Measurements from ENCODE around the gene MPV17L2. TPM values are rescaled to one million over a fixed set of nuclear protein-coding genes. Genes with fewer than 3 reads are reported as not detected.

The MPV17L2 gene
- polyA plus RNA-seq, 1 donor from 2014 or later = 17.7 TPM

DNA sequence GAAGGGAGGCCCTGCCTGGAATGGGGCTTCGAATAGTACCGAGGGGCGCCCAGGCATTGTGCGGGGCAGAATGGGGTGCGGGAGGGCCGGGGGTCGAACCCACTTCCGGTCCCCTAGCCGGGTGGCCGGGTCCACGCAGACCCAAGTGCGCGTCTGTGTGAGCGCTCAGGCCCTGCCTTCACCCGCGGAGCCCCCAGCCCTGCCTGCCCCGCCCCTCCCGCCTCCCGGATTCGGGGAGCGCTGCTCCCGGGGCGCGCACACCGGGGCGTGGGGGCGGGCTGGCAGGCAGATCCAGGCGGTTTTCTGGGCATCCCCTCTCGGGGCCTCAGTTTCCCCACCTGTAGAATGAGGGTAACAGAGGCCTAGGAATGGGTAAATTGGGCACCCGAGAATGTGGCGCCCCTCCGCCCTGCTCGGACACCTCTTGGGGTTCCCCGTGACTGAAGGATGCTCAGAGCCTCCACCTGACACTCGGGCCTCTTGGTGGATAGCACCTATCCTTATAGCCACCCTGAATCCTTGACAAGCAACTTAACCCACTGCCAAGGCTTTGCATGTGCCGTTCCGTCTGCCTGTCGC is 39.4 kb upstream of the MPV17L2 start:
- Histone ChIP-seq H2AFZ (ENCODE audit: low read depth, low read length) (peak overlapping the region; percentile 60), H4K20me1 (ENCODE audit: insufficient read depth) (no peaks in the 10 kb centered on the region)

DNA sequence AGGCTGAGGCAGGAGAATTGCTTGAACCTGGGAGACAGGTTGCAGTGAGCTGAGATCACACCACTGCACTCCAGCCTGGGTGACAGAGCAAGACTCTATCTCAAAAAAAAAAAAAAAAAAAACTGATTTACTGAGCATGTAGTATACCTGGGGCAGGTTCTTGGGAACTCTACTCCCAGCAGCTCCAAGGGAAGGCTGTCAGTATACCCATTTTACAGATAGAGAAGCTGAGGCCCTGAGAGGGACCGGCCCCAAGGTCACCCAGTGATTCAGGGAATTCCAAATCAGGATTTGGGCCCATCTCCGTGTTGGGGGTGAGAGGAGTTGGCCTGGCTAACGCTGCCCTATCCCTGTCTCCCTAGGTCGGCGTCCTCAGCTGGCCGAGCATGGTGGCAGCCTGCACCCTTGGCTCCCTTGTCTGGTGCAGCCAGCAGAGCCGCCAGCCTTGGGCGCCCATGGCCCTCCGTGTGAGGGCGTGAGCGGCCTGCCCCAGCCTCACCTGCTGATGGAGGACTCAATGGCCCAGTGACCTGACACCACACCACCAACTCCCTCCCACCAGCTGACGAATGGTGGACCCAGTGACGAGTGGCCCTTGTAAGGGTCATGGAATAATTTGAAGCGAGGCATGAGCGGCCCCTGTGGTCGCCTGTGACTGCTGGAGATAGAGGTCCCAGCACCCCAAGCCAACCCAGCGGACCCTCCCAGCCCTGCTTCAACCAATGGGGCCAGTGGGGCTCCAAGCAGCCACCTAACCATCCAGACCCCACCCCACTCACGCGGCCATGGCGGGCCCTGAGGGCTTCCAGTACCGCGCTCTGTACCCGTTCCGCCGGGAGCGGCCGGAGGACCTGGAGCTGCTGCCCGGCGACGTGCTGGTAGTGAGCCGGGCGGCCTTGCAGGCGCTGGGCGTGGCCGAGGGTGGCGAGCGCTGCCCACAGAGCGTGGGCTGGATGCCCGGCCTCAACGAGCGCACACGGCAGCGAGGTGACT is 37.6 kb upstream of the MPV17L2 start:
- no peaks in the 10 kb centered on the region for H3K9me3 ChIP-seq (ENCODE audit: low read length)
- H3K36me3 ChIP-seq (ENCODE audit: insufficient read depth, low read length) = no peaks in the 10 kb centered on the region
- H3K27ac ChIP-seq (ENCODE audit: low read length) = no peak overlapping the region
- H3K79me2 ChIP-seq (replicated peaks; ENCODE audit: insufficient read depth, low read length) = peaks cover 5% of the 10 kb centered on the region
- TF ChIP-seq POLR2AphosphoS5 (IDR thresholded peaks at IDR 0.05) = no peak
- no peak for TF ChIP-seq TAF1 (IDR thresholded peaks at IDR 0.05; ENCODE audit: low read depth)
- no peak for TF ChIP-seq EZH2 (IDR thresholded peaks at IDR 0.05; ENCODE audit: borderline replicate concordance, insufficient read depth, low read length, poor library complexity, severe bottlenecking)
- no peaks in the 10 kb centered on the region for H3K27me3 ChIP-seq (ENCODE audit: insufficient read depth, low read depth, low read length)
- H3F3A ChIP-seq (ENCODE audit: insufficient read depth, low read length, poor library complexity, severe bottlenecking) = no peaks in the 10 kb centered on the region
- no peak overlapping the region for H3K4me3 ChIP-seq (ENCODE audit: low read length)
- H4K20me1 ChIP-seq (ENCODE audit: insufficient read depth) = no peaks in the 10 kb centered on the region
- no peak overlapping the region for H2AFZ ChIP-seq (ENCODE audit: low read depth, low read length)
- no peak overlapping the region for H3K9ac ChIP-seq (ENCODE audit: low read length)
- no peak overlapping the region for H3K4me2 ChIP-seq (ENCODE audit: low read length)
- H3K9me2 ChIP-seq (ENCODE audit: insufficient read depth, low read length) = no peaks in the 10 kb centered on the region

More for the DNA sequence above, 39.4 kb upstream of the MPV17L2 start:
- H3K9me3 ChIP-seq (ENCODE audit: low read length) = no peaks in the 10 kb centered on the region
- peak overlapping the region; percentile 63 for H3K4me2 ChIP-seq (ENCODE audit: low read length)
- peak overlapping the region; percentile 92 for H3K9ac ChIP-seq (ENCODE audit: low read length)
- H3K27ac ChIP-seq (ENCODE audit: low read length) = peak overlapping the region; percentile 96
- peak overlapping the region; percentile 96 for H3K4me3 ChIP-seq (ENCODE audit: low read length)
- TF ChIP-seq EP300 (conservative IDR thresholded peaks at IDR 0.05; ENCODE audit: poor library complexity, severe bottlenecking) (no peak), RAD21 (conservative IDR thresholded peaks at IDR 0.05) (no peak), MXI1 (conservative IDR thresholded peaks at IDR 0.05; ENCODE audit: poor library complexity, severe bottlenecking) (no peak), TAF1 (IDR thresholded peaks at IDR 0.05; ENCODE audit: low read depth) (no peak), POLR2AphosphoS5 (IDR thresholded peaks at IDR 0.05) (no peak), EZH2 (IDR thresholded peaks at IDR 0.05; ENCODE audit: borderline replicate concordance, insufficient read depth, low read length, poor library complexity, severe bottlenecking) (no peak), SMC3 (conservative IDR thresholded peaks at IDR 0.05; ENCODE audit: poor library complexity) (no peak)
- TF ChIP-seq, protein P1, sequence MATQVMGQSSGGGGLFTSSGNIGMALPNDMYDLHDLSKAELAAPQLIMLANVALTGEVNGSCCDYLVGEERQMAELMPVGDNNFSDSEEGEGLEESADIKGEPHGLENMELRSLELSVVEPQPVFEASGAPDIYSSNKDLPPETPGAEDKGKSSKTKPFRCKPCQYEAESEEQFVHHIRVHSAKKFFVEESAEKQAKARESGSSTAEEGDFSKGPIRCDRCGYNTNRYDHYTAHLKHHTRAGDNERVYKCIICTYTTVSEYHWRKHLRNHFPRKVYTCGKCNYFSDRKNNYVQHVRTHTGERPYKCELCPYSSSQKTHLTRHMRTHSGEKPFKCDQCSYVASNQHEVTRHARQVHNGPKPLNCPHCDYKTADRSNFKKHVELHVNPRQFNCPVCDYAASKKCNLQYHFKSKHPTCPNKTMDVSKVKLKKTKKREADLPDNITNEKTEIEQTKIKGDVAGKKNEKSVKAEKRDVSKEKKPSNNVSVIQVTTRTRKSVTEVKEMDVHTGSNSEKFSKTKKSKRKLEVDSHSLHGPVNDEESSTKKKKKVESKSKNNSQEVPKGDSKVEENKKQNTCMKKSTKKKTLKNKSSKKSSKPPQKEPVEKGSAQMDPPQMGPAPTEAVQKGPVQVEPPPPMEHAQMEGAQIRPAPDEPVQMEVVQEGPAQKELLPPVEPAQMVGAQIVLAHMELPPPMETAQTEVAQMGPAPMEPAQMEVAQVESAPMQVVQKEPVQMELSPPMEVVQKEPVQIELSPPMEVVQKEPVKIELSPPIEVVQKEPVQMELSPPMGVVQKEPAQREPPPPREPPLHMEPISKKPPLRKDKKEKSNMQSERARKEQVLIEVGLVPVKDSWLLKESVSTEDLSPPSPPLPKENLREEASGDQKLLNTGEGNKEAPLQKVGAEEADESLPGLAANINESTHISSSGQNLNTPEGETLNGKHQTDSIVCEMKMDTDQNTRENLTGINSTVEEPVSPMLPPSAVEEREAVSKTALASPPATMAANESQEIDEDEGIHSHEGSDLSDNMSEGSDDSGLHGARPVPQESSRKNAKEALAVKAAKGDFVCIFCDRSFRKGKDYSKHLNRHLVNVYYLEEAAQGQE (IDR thresholded peaks at IDR 0.05; ENCODE audit: borderline replicate concordance) = no peak
- TF ChIP-seq, protein P2, sequence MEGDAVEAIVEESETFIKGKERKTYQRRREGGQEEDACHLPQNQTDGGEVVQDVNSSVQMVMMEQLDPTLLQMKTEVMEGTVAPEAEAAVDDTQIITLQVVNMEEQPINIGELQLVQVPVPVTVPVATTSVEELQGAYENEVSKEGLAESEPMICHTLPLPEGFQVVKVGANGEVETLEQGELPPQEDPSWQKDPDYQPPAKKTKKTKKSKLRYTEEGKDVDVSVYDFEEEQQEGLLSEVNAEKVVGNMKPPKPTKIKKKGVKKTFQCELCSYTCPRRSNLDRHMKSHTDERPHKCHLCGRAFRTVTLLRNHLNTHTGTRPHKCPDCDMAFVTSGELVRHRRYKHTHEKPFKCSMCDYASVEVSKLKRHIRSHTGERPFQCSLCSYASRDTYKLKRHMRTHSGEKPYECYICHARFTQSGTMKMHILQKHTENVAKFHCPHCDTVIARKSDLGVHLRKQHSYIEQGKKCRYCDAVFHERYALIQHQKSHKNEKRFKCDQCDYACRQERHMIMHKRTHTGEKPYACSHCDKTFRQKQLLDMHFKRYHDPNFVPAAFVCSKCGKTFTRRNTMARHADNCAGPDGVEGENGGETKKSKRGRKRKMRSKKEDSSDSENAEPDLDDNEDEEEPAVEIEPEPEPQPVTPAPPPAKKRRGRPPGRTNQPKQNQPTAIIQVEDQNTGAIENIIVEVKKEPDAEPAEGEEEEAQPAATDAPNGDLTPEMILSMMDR (IDR thresholded peaks at IDR 0.05; ENCODE audit: poor library complexity, severe bottlenecking) = no peak
- peaks cover 5% of the 10 kb centered on the region for H3K79me2 ChIP-seq (replicated peaks; ENCODE audit: insufficient read depth, low read length)
- H3K27me3 ChIP-seq (ENCODE audit: insufficient read depth, low read depth, low read length) = no peaks in the 10 kb centered on the region
- H3K36me3 ChIP-seq (ENCODE audit: insufficient read depth, low read length) = no peaks in the 10 kb centered on the region
- H3K9me2 ChIP-seq (ENCODE audit: insufficient read depth, low read length) = no peaks in the 10 kb centered on the region
- no peaks in the 10 kb centered on the region for H3F3A ChIP-seq (ENCODE audit: insufficient read depth, low read length, poor library complexity, severe bottlenecking)
